Vagina (tissue), 2 donors: Measurements from ENCODE around the gene RGS3.

Source experiments
- CTCF ChIP-seq, 3 experiments: fragments of 450-650 bp in 2 of 3; fragments of 200-600 bp in 1 of 3; sonication (generic) in 1 of 3; IDR thresholded peaks; one replicate each; pipeline ENCODE4 v1.5.1; 2017 to 2019; ENCODE audit warnings: antibody characterized with exemption in 3 of 3, mild to moderate bottlenecking in 2 of 3, moderate library complexity in 2 of 3
- POLR2A ChIP-seq, 2 donors: fragments of 450-650 bp; IDR thresholded peaks; one replicate each; pipeline ENCODE4 v1.6.1; 2017; ENCODE audit warnings: antibody characterized with exemption in 2 of 2, mild to moderate bottlenecking in 2 of 2, moderate library complexity in 2 of 2

- TF ChIP-seq CTCF (IDR thresholded peaks at IDR 0.05) (no peak), POLR2A (IDR thresholded peaks at IDR 0.05) (no peak)
These were observed 14.2 kb upstream of the RGS3 start for GRCh38 chr9:113449376-113449775.
